Measurements from ENCODE around the gene UNC119. TPM values are rescaled to one million over a fixed set of nuclear protein-coding genes. Genes with fewer than 3 reads are reported as not detected.

UNC119 gene
- total RNA-seq, 2 donors from 2014 or later = 25.7 to 29.3 TPM

DNA sequence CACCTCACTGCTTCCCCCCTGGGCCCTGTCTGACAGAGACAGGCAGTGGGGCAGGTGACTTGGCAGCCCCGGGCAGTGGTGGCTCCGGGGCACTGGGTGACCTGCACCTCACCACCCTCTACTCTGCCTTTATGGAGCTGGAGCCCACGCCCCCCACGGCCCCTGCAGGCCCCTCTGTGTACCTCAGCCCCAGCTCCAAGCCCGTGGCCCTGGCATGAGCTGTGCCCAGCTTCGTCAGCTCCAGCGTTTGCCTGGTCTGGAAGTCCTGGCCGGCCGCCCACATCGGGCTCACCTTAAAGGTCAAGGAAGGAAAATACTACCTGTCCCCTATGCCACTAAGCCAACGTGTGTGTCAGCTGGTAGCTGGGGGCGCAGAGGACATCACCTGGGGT is 15.2 kb downstream of the UNC119 start:
- DNase-seq (peak in 2 of 4 donors; percentile 26 to 61), ATAC-seq (no peak)
- Histone ChIP-seq H3K36me3 (replicated peaks in 1 of 2; ENCODE audit: insufficient read depth in 1 of 2, low read depth in 2 of 2) (no peaks in the 10 kb centered on the region), H3K27me3 (no peaks in the 10 kb centered on the region), H3K27ac (no peak overlapping the region), H3K4me3 (no peak overlapping the region), H3K9me3 (no peaks in the 10 kb centered on the region), H3K4me1 (no peaks in the 10 kb centered on the region)
- TF ChIP-seq POLR2A (IDR thresholded peaks at IDR 0.05) = no peak
- TF ChIP-seq, protein P1, sequence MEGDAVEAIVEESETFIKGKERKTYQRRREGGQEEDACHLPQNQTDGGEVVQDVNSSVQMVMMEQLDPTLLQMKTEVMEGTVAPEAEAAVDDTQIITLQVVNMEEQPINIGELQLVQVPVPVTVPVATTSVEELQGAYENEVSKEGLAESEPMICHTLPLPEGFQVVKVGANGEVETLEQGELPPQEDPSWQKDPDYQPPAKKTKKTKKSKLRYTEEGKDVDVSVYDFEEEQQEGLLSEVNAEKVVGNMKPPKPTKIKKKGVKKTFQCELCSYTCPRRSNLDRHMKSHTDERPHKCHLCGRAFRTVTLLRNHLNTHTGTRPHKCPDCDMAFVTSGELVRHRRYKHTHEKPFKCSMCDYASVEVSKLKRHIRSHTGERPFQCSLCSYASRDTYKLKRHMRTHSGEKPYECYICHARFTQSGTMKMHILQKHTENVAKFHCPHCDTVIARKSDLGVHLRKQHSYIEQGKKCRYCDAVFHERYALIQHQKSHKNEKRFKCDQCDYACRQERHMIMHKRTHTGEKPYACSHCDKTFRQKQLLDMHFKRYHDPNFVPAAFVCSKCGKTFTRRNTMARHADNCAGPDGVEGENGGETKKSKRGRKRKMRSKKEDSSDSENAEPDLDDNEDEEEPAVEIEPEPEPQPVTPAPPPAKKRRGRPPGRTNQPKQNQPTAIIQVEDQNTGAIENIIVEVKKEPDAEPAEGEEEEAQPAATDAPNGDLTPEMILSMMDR (IDR thresholded peaks at IDR 0.05) = no peak
- WGBS, 2 donors = 42 to 47% methylated on average over 2 to 11 of the region's 12 CpGs
- intact Hi-C loops (cut with DNase I) = no loop called here

DNA sequence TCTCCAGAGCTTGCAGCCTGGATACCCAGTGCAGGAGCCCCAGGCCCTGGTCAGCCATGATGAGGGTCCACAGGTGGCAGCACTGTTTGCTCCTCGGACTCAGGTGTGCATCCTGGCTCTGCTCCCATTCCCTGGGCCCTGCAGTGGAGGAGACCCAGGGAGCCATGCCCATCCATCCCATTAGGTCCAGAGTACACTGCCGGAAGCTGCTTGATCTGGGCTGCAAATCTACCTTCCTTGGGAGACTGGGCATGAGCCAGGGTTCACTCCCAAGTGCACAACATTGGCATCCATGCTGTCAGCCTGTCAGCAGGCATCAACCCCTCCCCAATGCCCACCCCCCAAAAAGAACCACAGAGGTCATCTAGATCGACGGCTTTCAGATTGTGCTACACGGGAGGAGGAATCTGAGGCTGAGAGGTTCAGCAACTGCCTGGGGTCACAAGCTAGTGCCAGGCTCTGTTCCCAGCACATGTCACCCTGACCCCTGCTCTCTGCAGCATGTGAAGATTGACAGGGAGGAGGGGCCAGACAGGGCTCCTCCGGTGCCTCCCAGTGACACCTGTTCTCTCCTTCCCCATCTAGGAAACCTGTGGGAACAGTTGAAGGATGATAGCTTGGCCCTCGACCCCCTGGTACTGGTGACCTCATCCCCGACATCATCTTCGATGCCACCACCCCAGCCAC is 15.7 kb downstream of the UNC119 start:
- no peaks in the 10 kb centered on the region for H3K4me1 ChIP-seq
- DNase-seq (no peak), ATAC-seq (no peak)
- no peak overlapping the region for H3K27ac ChIP-seq
- intact Hi-C loops (cut with DNase I) = no loop called here
- no peak for TF ChIP-seq POLR2A (IDR thresholded peaks at IDR 0.05)
- TF ChIP-seq, protein P1 (IDR thresholded peaks at IDR 0.05) = no peak
- 44 to 45% methylated on average over 7 to 9 of the region's 9 CpGs for WGBS, 2 donors
- H3K9me3 ChIP-seq = no peaks in the 10 kb centered on the region
- H3K4me3 ChIP-seq = no peak overlapping the region
- no peaks in the 10 kb centered on the region for H3K27me3 ChIP-seq
- H3K36me3 ChIP-seq (replicated peaks in 1 of 2; ENCODE audit: insufficient read depth in 1 of 2, low read depth in 2 of 2) = no peaks in the 10 kb centered on the region

DNA sequence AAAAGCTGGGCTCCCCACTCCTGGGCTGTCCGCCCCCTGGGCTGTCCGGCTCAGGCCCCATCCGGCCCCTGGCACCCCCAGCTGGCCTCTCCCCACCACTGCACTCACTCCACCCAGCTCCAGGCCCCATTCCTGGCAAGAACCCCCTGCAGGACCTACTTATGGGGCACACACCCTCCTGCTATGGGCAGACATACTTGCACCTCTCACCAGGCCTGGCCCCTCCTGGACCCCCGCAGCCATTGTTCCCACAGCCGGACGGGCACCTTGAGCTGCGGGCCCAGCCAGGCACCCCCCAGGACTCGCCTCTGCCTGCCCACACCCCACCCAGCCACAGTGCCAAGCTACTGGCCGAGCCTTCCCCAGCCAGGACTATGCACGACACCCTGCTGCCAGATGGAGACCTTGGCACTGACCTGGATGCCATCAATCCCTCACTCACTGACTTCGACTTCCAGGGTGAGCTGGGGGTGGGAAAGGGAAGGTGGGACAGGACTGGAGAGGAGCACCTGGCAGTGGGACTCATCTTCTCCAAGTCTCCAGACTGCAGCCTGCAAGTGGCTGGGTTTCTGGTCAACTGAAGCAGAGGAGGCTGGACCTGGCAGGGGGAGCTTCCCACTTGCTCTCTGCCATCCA is 17.6 kb downstream of the UNC119 start:
- intact Hi-C loops (cut with DNase I) = no loop called here
- Histone ChIP-seq H3K27me3 (no peaks in the 10 kb centered on the region), H3K27ac (no peak overlapping the region), H3K36me3 (replicated peaks in 1 of 2; ENCODE audit: insufficient read depth in 1 of 2, low read depth in 2 of 2) (no peaks in the 10 kb centered on the region), H3K4me3 (no peak overlapping the region), H3K9me3 (no peaks in the 10 kb centered on the region), H3K4me1 (no peaks in the 10 kb centered on the region)
- ATAC-seq (no peak), DNase-seq (no peak)
- whole genome bisulfite sequencing, 2 donors = 73 to 84% methylated on average over 10 to 11 of the region's 11 CpGs
- TF ChIP-seq, protein P1 (IDR thresholded peaks at IDR 0.05) = no peak
- no peak for TF ChIP-seq POLR2A (IDR thresholded peaks at IDR 0.05)

DNA sequence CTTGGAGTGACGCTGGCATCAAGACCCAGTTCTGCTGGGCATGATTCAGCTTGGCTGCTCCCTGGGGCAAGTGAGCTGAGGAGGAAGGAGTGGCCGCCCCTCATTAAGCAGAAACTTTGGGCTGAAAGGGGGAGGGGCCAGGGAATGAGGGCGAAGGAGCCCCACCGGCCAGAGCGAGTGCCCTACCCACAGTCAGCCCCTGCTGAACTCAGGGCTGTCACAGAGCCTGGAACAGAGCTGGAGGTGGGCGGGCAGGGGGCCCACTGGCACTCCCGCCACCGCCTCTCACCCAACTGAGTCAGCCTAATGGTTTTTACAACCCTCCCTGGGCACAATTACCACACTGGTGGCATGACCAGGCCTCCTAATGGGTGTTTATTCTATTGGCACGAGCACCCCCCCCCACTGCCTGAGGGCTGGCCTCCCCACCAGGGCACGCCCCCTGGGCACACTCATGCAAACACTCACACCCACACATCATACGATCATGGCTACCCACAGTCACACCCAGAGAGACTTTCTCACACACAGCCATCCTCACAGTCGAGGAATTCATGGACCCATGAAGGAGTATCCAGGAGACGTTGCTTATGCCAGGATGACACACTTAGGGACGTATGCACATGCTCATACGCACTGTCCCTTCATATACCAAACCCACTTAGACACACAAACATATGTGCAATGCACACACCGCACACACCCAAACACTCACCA is 19.2 kb downstream of the UNC119 start:
- Histone ChIP-seq H3K4me1 (peaks cover under 1% of the 10 kb centered on the region), H3K27me3 (no peaks in the 10 kb centered on the region), H3K36me3 (replicated peaks in 1 of 2; ENCODE audit: insufficient read depth in 1 of 2, low read depth in 2 of 2) (no peaks in the 10 kb centered on the region), H3K9me3 (no peaks in the 10 kb centered on the region), H3K27ac (no peak overlapping the region), H3K4me3 (no peak overlapping the region)
- no peak for TF ChIP-seq POLR2A (IDR thresholded peaks at IDR 0.05)
- TF ChIP-seq, protein P1 (IDR thresholded peaks at IDR 0.05) = no peak
- ATAC-seq (no peak), DNase-seq (no peak)
- intact Hi-C loops (cut with DNase I) = no loop called here
- WGBS, 2 donors = 74 to 91% methylated on average over 9 to 16 of the region's 16 CpGs

Measured in body of pancreas (tissue), 4 donors.